Daoy (cell line): ENCODE measurements around the gene SART3. TPM values are rescaled to one million over a fixed set of nuclear protein-coding genes. Genes with fewer than 3 reads are reported as not detected.
A peak's percentile ranks its signal among the peaks of the same experiment; 100 is the strongest.
"Not testable (repeated sequence)": the region's sequence is repeated elsewhere in the genome, so short reads cannot be mapped to it uniquely, and the experiment has no call there.

Experiments used
- DNase-seq: peaks from one replicate; pipeline ENCODE4 v3.0.0-alpha.2; 2015; ENCODE audit warnings: low read depth
- total RNA-seq: library from RNA; depleted of rRNA; stranded (reverse); fragments of >200 nt; shearing (Covaris generic); gene quantifications from 2 replicates; pipeline ENCODE4 v1.2.3, GENCODE V29; 2014; rRNA removed

The SART3 gene
- total RNA-seq, 1 experiment from 2014 or later, result 75.9 TPM

- DNase-seq, result not testable (repeated sequence)
These were observed 75.6 kb downstream of the SART3 start for GRCh38 chr12:108485371-108485770.

- DNase-seq, result no peak
These were observed 76.1 kb downstream of the SART3 start for GRCh38 chr12:108484845-108485244.

- peak; percentile 55 for DNase-seq
These were observed 76.5 kb downstream of the SART3 start for GRCh38 chr12:108484431-108484830.

GRCh38 chr12:108483213-108484059, 77.5 kb downstream of the SART3 start:
- DNase-seq, result no peak

GRCh38 chr12:108482717-108483212, 78.2 kb downstream of the SART3 start:
- DNase-seq, result peak; percentile 86

- peak; percentile 54 for DNase-seq
These were observed 81.5 kb downstream of the SART3 start for GRCh38 chr12:108479364-108480070.

- no peak for DNase-seq
These were observed 82.3 kb downstream of the SART3 start for GRCh38 chr12:108478611-108479206.

GRCh38 chr12:108477881-108478259, 83.1 kb downstream of the SART3 start:
- DNase-seq, result no peak

GRCh38 chr12:108477055-108477880, 83.7 kb downstream of the SART3 start:
- DNase-seq, result peak; percentile 42

GRCh38 chr12:108475396-108475795, 85.6 kb downstream of the SART3 start:
- no peak for DNase-seq

- DNase-seq, result no peak
These were observed 87.4 kb downstream of the SART3 start for GRCh38 chr12:108473400-108474055.

Other genes with a start within 250 kb of the SART3 start
- gene CMKLR1, start 221.9 kb downstream of the SART3 start, total RNA-seq, result 0.51 and 0.89 TPM in 2 replicates
- gene FICD, start 45.9 kb downstream of the SART3 start, total RNA-seq, result 4.2 and 5.1 TPM in 2 replicates
- 127 and 187 TPM in 2 replicates for gene ISCU, start 1.4 kb upstream of the SART3 start, total RNA-seq
- 0.57 and 1.1 TPM in 2 replicates for gene TMEM119, start 36.9 kb upstream of the SART3 start, total RNA-seq
- gene SELPLG, start 72.7 kb upstream of the SART3 start, total RNA-seq, result 0.21 and 0.23 TPM in 2 replicates
- gene CORO1C, start 170.3 kb upstream of the SART3 start, total RNA-seq, result 65.4 and 136 TPM in 2 replicates